ENCODE results near the gene CMIP. TPM values are rescaled to one million over a fixed set of nuclear protein-coding genes. Genes with fewer than 3 reads are reported as not detected.
A peak's percentile ranks its signal among the peaks of the same experiment; 100 is the strongest.

The CMIP gene
- total RNA-seq, 4 donors from 2014 or later: 14.5 to 24.6 (median 21.0) TPM

- TF ChIP-seq CTCF (IDR thresholded peaks at IDR 0.05) (peak; percentile 61 to 65 (median 63)), EP300 (IDR thresholded peaks at IDR 0.05) (no peak)
- intact Hi-C loops (cut with DNase I): no loop called here
- H3K27ac ChIP-seq (replicated peaks in 1 of 4): peak overlapping the region; percentile 13 to 85 (median 46)
Measured at GRCh38 chr16:81696961-81697615, 252.5 kb downstream of the CMIP start.

GRCh38 chr16:81697616-81698309 is 253.2 kb downstream of the CMIP start:
- H3K27ac ChIP-seq (replicated peaks in 1 of 4): peak overlapping the region; percentile 13 to 85 (median 46)
- 81% methylated on average over 21 of the region's 36 CpGs for WGBS
- intact Hi-C loops (cut with DNase I): no loop called here

More at GRCh38 chr16:81696961-81697615, 252.5 kb downstream of the CMIP start:
- DNase-seq (ENCODE audit: extremely low spot score): no peak
- WGBS: 84% methylated on average over 8 of the region's 16 CpGs
- H3K4me1 ChIP-seq: peaks cover 12 to 60% (median 56%) of the 10 kb centered on the region in 4 donors
- H3K36me3 ChIP-seq: peaks cover 4 to 77% (median 61%) of the 10 kb centered on the region in 4 donors
- no peak overlapping the region for H3K4me3 ChIP-seq
- H3K27me3 ChIP-seq: no peaks in the 10 kb centered on the region
- H3K9me3 ChIP-seq: no peaks in the 10 kb centered on the region

GRCh38 chr16:81698310-81698641 is 253.7 kb downstream of the CMIP start:
- Histone ChIP-seq H3K27me3 (no peaks in the 10 kb centered on the region), H3K27ac (replicated peaks in 1 of 4) (peak overlapping the region in 3 of 4 donors; percentile 1 to 85 (median 20)), H3K36me3 (peaks cover 4 to 77% (median 61%) of the 10 kb centered on the region in 4 donors), H3K4me1 (peaks cover 12 to 49% (median 45%) of the 10 kb centered on the region in 4 donors), H3K4me3 (no peak overlapping the region), H3K9me3 (no peaks in the 10 kb centered on the region)
- TF ChIP-seq POLR2A (IDR thresholded peaks at IDR 0.05; ENCODE audit: low read depth): no peak
- TF ChIP-seq CTCF (IDR thresholded peaks at IDR 0.05): no peak
- no peak for TF ChIP-seq EP300 (IDR thresholded peaks at IDR 0.05)
- TF ChIP-seq POLR2AphosphoS5 (IDR thresholded peaks at IDR 0.05): no peak
- 74% methylated on average over 11 of the region's 11 CpGs for WGBS
- DNase-seq (ENCODE audit: extremely low spot score): no peak
- intact Hi-C loops (cut with DNase I): no loop called here

More at GRCh38 chr16:81697616-81698309, 253.2 kb downstream of the CMIP start:
- no peak for DNase-seq (ENCODE audit: extremely low spot score)
- peaks cover 4 to 77% (median 60%) of the 10 kb centered on the region in 4 donors for H3K36me3 ChIP-seq
- no peaks in the 10 kb centered on the region for H3K9me3 ChIP-seq
- H3K4me3 ChIP-seq: no peak overlapping the region
- peaks cover 12 to 53% (median 50%) of the 10 kb centered on the region in 4 donors for H3K4me1 ChIP-seq
- TF ChIP-seq POLR2AphosphoS5 (IDR thresholded peaks at IDR 0.05): no peak
- TF ChIP-seq EP300 (IDR thresholded peaks at IDR 0.05): no peak
- no peak for TF ChIP-seq CTCF (IDR thresholded peaks at IDR 0.05)
- TF ChIP-seq POLR2A (IDR thresholded peaks at IDR 0.05; ENCODE audit: low read depth): no peak
- no peaks in the 10 kb centered on the region for H3K27me3 ChIP-seq

GRCh38 chr16:81699596-81699995 is 255.0 kb downstream of the CMIP start:
- H3K9me3 ChIP-seq: no peaks in the 10 kb centered on the region
- WGBS: 92% methylated on average over 4 of the region's 10 CpGs
- peaks cover 5 to 77% (median 61%) of the 10 kb centered on the region in 4 donors for H3K36me3 ChIP-seq
- no peaks in the 10 kb centered on the region for H3K27me3 ChIP-seq
- peaks cover 7 to 36% (median 32%) of the 10 kb centered on the region in 4 donors for H3K4me1 ChIP-seq
- no peak overlapping the region for H3K27ac ChIP-seq (replicated peaks in 1 of 4)
- no peak overlapping the region for H3K4me3 ChIP-seq
- intact Hi-C loops (cut with DNase I): no loop called here
- no peak for TF ChIP-seq CTCF (IDR thresholded peaks at IDR 0.05)
- TF ChIP-seq POLR2AphosphoS5 (IDR thresholded peaks at IDR 0.05): no peak
- no peak for TF ChIP-seq POLR2A (IDR thresholded peaks at IDR 0.05; ENCODE audit: low read depth)
- no peak for TF ChIP-seq EP300 (IDR thresholded peaks at IDR 0.05)
- no peak for DNase-seq (ENCODE audit: extremely low spot score)

Data from esophagus muscularis mucosa (tissue), 4 donors.